ENCODE data around the gene GAB2.
"Not testable (repeated sequence)": the region's sequence is repeated elsewhere in the genome, so short reads cannot be mapped to it uniquely, and the experiment has no call there.

GAB2 gene

GRCh38 chr11:78370406-78371172 is 47.0 kb downstream of the GAB2 start:
- in situ Hi-C loops (cut with MboI; ENCODE audit: low sequenced_read_pairs) = no loop called here

- in situ Hi-C loops (cut with MboI; ENCODE audit: low sequenced_read_pairs) = no loop called here
Observed at GRCh38 chr11:78365381-78365792, 52.2 kb downstream of the GAB2 start.

GRCh38 chr11:78364128-78364751 is 53.4 kb downstream of the GAB2 start:
- in situ Hi-C loops (cut with MboI; ENCODE audit: low sequenced_read_pairs) = no loop called here

- in situ Hi-C loops (cut with MboI; ENCODE audit: low sequenced_read_pairs) = no loop called here
Observed at GRCh38 chr11:78363024-78363619, 54.5 kb downstream of the GAB2 start.

DNA sequence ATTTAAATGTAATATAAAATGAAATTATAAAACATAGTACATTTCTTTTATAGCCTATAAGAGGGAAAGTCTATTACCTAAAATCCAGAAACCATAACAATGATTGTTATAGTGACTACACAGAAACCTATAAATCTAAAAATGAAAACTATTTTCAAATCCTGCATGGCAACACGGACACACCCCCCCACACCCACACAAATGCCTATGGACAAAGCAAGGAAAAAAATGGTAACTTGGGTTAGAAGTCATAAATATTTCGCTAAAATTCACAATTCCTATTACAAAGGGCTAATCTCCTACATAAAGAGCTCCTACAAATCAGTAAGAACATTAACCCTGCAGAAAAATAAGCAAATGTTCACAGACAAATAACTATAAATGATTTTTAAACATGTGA is 56.4 kb downstream of the GAB2 start:
- in situ Hi-C loops (cut with MboI; ENCODE audit: low sequenced_read_pairs) = no loop called here

- in situ Hi-C loops (cut with MboI; ENCODE audit: low sequenced_read_pairs) = no loop called here
Observed at GRCh38 chr11:78359921-78360320, 57.7 kb downstream of the GAB2 start.

GRCh38 chr11:78357924-78358323 is 59.7 kb downstream of the GAB2 start:
- in situ Hi-C loops (cut with MboI; ENCODE audit: low sequenced_read_pairs) = not testable (repeated sequence)

GRCh38 chr11:78357425-78357824 is 60.2 kb downstream of the GAB2 start:
- in situ Hi-C loops (cut with MboI; ENCODE audit: low sequenced_read_pairs) = not testable (repeated sequence)

DNA sequence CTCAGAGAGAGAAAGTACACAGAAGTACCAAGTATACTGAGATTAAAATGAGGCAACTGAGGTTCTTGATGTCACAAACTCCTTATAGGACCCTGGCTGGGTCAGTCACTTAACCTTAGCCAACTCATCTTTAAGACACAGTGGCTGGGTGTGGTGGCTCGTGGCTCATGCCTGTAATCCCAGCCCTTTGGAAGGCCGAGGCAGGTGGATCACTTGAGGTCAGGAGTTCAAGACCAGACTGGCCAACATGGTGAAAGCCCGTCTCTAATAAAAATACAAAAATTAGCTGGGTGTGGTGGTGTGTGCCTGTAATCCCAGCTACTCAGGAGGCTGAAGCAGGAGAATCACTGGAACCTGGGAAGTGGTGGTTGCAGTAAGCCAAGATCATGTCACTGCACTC is 61.9 kb downstream of the GAB2 start:
- in situ Hi-C loops (cut with MboI; ENCODE audit: low sequenced_read_pairs) = not testable (repeated sequence)

GRCh38 chr11:78355309-78355705 is 62.3 kb downstream of the GAB2 start:
- in situ Hi-C loops (cut with MboI; ENCODE audit: low sequenced_read_pairs) = no loop called here

DNA sequence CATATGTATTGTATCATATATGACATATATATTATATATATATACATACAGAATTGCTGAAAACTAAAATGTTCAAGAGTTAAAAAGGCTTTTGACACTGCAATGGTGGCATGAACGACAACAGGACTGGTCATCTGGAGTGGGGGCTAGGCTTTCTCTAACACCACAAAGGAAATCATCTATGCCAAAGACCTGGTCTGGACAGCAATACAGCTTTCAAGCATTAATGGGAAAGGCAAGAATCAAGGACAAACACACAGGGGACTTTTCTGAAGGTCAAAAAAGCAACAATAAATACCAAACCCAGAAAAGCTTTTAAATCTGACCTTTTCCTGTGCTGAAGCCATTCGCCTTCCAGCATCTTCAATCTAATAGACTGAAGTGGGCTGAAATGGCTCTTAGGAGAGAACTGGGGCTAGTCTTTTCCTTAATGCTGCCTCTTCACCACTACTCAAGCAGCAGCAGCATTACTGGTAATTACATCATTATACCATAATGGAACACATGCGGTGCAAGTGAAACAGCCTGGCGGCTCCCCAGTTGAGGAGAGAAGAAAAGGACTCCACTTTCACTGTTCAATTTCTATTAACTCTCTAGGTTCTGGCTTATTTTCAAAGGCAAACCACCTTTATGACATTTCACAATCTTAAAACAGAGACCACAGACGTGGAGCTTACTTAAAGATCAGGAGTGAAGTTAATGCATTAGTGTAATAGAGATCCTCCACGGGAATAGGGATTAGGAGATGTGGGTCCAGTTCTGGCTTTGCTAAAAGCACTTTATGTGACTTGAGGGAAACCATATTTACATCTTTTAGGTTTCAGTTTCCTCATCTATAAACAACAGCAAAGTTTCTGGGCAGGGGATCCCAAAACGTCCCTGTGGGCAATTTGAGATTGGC is 63.0 kb downstream of the GAB2 start:
- in situ Hi-C loops (cut with MboI; ENCODE audit: low sequenced_read_pairs) = no loop called here

DNA sequence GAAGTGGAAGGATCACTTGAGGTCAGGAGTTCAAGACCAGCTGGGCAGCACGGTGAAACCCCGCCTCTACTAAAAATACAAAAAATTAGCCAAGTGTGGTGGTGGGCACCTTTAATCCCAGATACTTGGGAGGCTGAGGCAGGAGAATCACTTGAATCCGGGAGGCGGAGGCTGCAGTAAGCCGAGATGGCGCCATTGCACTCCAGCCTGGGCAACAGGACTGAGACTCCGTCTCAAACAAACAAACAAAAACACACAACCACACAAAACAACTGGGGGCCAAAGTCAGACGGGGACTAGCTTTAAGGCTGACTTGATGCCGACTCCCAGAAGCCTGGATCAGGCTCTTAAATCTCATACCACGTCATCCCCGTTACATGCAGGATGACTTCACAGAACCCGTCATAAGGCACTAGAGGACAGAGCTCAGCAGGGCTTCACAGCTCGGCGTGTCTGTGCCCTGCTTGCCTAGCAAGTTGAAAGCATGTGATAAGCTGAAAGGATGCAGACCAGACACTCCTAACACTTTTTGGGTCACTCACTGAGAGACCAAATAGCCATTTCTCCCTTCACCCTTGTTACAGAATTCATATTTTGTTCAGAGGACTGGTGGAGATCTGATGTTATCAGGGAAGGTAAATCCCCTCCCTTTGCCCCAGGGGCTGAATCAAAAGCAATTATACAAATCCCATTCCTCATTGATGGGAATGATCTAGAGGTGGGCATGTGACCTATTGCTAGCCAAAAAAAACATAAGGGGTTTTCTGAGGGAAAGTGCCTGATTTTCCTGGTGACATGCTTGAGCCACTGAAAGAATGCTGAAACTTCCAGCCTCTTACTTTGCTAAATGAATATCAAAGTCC is 65.4 kb downstream of the GAB2 start:
- in situ Hi-C loops (cut with MboI; ENCODE audit: low sequenced_read_pairs) = no loop called here

- in situ Hi-C loops (cut with MboI; ENCODE audit: low sequenced_read_pairs) = no loop called here
Observed at GRCh38 chr11:78351193-78351592, 66.4 kb downstream of the GAB2 start.

- in situ Hi-C loops (cut with MboI; ENCODE audit: low sequenced_read_pairs) = no loop called here
Observed at GRCh38 chr11:78350646-78351165, 66.9 kb downstream of the GAB2 start.

- in situ Hi-C loops (cut with MboI; ENCODE audit: low sequenced_read_pairs) = no loop called here
Observed at GRCh38 chr11:78350091-78350645, 67.5 kb downstream of the GAB2 start.

DNA sequence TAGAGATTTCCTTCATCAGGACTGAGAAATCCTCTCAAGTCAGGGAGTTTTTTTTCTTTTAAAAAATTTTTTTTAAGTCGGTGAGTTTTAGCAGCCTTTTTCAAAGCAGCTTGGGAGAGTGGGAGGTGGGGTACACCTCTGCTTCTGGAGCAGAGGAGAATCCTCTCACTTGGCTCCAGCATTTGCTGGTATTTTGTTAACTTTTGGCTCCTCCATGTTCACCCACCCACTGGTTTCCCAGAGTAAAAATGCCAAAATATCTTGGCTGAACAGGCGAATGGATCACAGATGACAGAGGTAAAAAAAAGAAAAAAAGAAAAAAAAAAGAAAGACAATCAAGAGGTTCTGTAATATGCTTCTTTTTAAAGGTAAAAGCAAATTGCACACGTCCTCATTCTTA is 68.0 kb downstream of the GAB2 start:
- in situ Hi-C loops (cut with MboI; ENCODE audit: low sequenced_read_pairs) = no loop called here

DNA sequence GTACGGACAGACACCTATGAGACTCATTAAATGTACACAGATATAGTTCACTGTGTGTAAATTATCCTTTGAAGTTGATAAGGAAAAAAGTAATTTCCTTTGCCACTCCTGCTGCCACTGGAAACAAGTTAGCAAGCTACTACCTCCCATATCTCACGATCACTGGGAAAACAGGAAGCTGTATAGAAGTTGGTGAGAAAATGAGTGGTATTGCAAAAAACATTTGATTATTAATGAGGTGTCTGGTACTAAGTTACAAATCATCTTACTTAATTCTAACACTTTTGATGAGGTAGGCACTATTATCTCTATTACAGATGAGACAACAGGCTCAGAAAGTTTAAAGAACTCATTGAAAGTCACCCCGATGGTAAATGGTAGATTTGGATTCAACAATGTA is 68.5 kb downstream of the GAB2 start:
- in situ Hi-C loops (cut with MboI; ENCODE audit: low sequenced_read_pairs) = no loop called here

DNA sequence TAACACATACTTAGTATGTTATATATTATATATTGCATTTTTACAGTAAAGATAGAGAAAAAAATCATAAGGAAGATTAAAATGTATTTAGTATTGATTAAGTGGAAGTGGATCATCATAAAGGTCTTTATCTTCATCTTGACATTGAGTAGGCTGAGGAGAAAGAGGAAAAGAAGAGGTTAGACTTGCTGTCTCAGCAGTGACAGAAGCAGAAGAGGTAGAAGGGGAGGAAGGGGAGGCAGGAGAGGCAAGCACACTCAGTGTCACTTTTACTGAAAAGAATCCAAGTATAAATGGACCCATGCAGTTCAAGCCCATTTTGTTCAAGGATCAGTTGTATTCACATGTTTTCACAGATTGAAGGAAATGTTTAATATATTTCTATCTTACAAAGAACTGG is 69.7 kb downstream of the GAB2 start:
- in situ Hi-C loops (cut with MboI; ENCODE audit: low sequenced_read_pairs) = no loop called here

DNA sequence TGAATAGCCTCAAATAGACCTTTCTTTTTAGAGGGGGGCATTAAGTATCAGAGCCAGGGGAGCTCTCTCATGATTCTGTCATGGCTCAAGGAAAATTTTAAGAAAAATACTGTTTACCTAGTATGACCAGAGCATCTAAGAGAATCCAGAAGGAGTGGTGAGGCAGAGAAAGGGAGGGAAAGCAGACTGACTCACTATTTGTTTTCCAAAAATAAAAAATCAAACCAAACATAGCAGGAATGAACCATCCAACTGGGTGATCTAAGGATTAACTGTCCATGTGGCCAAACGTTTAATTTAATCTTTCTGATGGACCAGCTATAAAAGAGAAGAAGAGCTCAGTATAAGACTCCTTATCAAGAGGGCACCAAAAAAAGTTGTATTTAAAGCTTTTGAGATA is 70.8 kb downstream of the GAB2 start:
- in situ Hi-C loops (cut with MboI; ENCODE audit: low sequenced_read_pairs) = no loop called here

DNA sequence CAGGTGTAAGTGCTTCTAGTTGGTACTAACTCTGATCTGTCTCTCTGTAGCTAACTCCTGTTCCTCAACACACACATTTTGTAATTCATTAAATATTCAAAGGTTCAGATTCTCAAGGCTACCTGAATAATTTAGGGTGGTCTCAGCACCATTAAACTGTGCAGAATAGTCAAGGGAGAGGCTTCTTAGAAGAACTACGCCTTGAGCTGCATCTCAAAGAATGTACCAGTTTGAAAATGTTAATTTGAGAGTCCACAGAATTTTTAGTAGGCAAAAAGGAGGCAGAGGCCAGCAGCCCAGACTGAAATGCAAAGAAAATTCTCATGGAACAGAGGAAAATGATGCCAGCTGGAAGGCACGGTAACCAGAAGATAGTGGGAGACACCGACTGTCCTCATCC is 72.2 kb downstream of the GAB2 start:
- in situ Hi-C loops (cut with MboI; ENCODE audit: low sequenced_read_pairs) = no loop called here
